NB4 (cell line): ENCODE results near the gene ZMYM3.

Source experiments
- TF ChIP-seq, protein P1 (sequence below): IDR thresholded peaks from one replicate; pipeline ENCODE4 v1.5.1; 2012; ENCODE audit warnings: low read depth, low read length
- TF ChIP-seq, protein P2 (sequence below): IDR thresholded peaks from 2 replicates; pipeline ENCODE4 v1.6.1; 2011; ENCODE audit warnings: low read depth, low read length

DNA sequence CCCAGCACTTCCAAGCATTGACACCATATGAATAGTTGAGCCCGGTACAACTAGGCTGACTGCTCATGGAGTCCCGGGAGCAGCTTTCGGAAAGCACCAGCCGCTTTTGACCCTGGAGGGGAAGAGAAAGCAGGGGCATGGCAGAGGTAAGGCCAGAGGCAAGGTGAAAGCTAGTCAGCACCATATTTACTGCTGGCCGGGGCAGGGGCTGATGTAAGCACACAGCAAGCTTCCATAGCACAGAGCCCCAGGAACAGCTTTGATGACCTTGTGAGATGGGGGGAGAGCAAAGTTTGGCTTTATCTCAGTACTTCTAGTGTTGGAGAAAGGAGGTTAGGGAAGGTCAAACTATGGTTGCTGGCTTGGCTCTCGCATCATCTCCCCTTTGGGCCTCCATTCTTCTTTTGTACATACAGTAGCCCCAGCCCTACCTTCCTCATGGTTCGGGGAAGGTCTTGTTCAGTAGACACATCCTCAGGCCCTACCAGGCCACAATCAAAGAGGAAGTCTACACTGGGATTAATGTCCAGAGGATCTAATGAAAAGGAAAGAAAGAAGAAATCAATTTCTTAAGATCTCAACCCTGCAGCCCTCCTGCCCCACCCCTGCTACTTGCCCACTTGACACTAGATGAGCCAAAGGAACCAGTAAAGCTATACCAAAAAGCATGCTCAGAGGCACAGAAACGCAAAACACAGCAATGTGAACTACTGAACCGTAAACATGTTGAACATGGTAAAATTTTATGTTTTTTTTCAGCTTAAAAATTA, 9.4 kb downstream of the ZMYM3 start:
- TF ChIP-seq, protein P1, sequence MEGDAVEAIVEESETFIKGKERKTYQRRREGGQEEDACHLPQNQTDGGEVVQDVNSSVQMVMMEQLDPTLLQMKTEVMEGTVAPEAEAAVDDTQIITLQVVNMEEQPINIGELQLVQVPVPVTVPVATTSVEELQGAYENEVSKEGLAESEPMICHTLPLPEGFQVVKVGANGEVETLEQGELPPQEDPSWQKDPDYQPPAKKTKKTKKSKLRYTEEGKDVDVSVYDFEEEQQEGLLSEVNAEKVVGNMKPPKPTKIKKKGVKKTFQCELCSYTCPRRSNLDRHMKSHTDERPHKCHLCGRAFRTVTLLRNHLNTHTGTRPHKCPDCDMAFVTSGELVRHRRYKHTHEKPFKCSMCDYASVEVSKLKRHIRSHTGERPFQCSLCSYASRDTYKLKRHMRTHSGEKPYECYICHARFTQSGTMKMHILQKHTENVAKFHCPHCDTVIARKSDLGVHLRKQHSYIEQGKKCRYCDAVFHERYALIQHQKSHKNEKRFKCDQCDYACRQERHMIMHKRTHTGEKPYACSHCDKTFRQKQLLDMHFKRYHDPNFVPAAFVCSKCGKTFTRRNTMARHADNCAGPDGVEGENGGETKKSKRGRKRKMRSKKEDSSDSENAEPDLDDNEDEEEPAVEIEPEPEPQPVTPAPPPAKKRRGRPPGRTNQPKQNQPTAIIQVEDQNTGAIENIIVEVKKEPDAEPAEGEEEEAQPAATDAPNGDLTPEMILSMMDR, result no peak
- TF ChIP-seq, protein P2, sequence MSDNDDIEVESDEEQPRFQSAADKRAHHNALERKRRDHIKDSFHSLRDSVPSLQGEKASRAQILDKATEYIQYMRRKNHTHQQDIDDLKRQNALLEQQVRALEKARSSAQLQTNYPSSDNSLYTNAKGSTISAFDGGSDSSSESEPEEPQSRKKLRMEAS, result no peak
